Endothelial cell of umbilical vein (primary cell): ENCODE data around the gene SDHB. TPM values are rescaled to one million over a fixed set of nuclear protein-coding genes. Genes with fewer than 3 reads are reported as not detected.

Experiments used
- BruUV-seq: library from RNA; stranded (reverse); fragments of 400-500 nt; replicated peaks from 2 replicates; lab custom pipeline; 2021; lab: Mats Ljungman, UMichigan
- CTCF ChIA-PET: fragments of 300-600, 350-600 bp; sonication (Branson Sonifier 250); formaldehyde crosslinking; loops from one replicate; lab custom pipeline; 2021; ENCODE audit warnings: antibody characterized with exemption, inconsistent platforms; lab: Charles Lee
- POLR2A ChIA-PET: fragments of 300-600, 350-600 bp; sonication (Branson Sonifier 250); formaldehyde crosslinking; loops from one replicate; lab custom pipeline; 2021; ENCODE audit warnings: antibody characterized with exemption, inconsistent platforms; lab: Charles Lee
- DNase-seq: peaks from one replicate; pipeline ENCODE4 v3.0.0-alpha.2; 2011; ENCODE audit warnings: low read depth, low spot score
- FAIRE-seq: peaks from 2 replicates; lab custom pipeline; 2011; peaks lifted over from hg19 to GRCh38; lab: Jason Lieb, UNC
- H2AFZ ChIP-seq: 2 replicates; pipeline ENCODE4 v1.6.0; 2012; ENCODE audit warnings: low read depth, low read length, control low read depth, inconsistent platforms
- H3K27ac ChIP-seq: 2 replicates; pipeline ENCODE4 v1.5.1; 2011; ENCODE audit warnings: low read depth, mild to moderate bottlenecking, control low read depth, low read length, moderate library complexity; ENCODE audit not compliant: insufficient read depth
- H3K27me3 ChIP-seq, 2 experiments: 2 replicates each; pipeline versions ENCODE4 v1.6.0 to v1.6.1; 2011; ENCODE audit warnings: low read length in 2 of 2, mixed read lengths in 1 of 2; ENCODE audit not compliant: control insufficient read depth in 2 of 2, insufficient read depth in 2 of 2
- H3K36me3 ChIP-seq, 2 experiments: 2 replicates in 1 of 2; 3 replicates in 1 of 2; pipeline ENCODE4 v1.5.1; 2011; ENCODE audit warnings: low read length in 2 of 2, mild to moderate bottlenecking in 1 of 2, moderate library complexity in 1 of 2; ENCODE audit not compliant: control insufficient read depth in 2 of 2, insufficient read depth in 2 of 2; ENCODE audit errors: extremely low read depth in 1 of 2
- H3K4me1 ChIP-seq: 3 replicates; pipeline ENCODE4 v1.5.1; 2011; ENCODE audit warnings: mild to moderate bottlenecking, low read length; ENCODE audit not compliant: control insufficient read depth, insufficient read depth; ENCODE audit errors: extremely low read depth
- H3K4me2 ChIP-seq: 2 replicates; pipeline ENCODE4 v1.6.1; 2011; ENCODE audit warnings: low read length, control low read depth, mixed read lengths; ENCODE audit not compliant: insufficient read depth
- H3K4me3 ChIP-seq, 3 experiments: fragments of 200-600 bp in 1 of 3; sonication (generic), shearing (Covaris generic) in 1 of 3; replicated peaks in 1 of 3; 2 replicates each; pipeline ENCODE4 v1.5.1; 2011 to 2016; ENCODE audit warnings: control low read depth in 3 of 3, low read length in 3 of 3, mild to moderate bottlenecking in 2 of 3, inconsistent platforms in 1 of 3, low read depth in 1 of 3, moderate library complexity in 1 of 3; ENCODE audit not compliant: insufficient read depth in 1 of 3
- H3K79me2 ChIP-seq: 2 replicates; pipeline ENCODE4 v1.6.0; 2012; ENCODE audit warnings: low read length, inconsistent platforms; ENCODE audit not compliant: control insufficient read depth, insufficient read depth
- H3K9ac ChIP-seq: replicated peaks from 2 replicates; pipeline ENCODE3; 2011; ENCODE audit warnings: low read length, control low read depth; ENCODE audit not compliant: insufficient read depth; ENCODE audit errors: extremely low read depth
- H3K9me1 ChIP-seq: replicated peaks from 3 replicates; pipeline ENCODE4 v1.6.0; 2011; ENCODE audit warnings: mild to moderate bottlenecking, low read length; ENCODE audit not compliant: control insufficient read depth, insufficient read depth; ENCODE audit errors: extremely low read depth
- H3K9me3 ChIP-seq: replicated peaks from 2 replicates; pipeline ENCODE4 v1.5.1; 2012; ENCODE audit warnings: low read length, inconsistent platforms; ENCODE audit not compliant: control insufficient read depth, insufficient read depth
- H4K20me1 ChIP-seq: replicated peaks from 2 replicates; pipeline ENCODE3; 2011; ENCODE audit warnings: mild to moderate bottlenecking, low read length; ENCODE audit not compliant: control insufficient read depth, insufficient read depth; ENCODE audit errors: extremely low read depth
- EZH2 ChIP-seq: IDR thresholded peaks from 2 replicates; pipeline ENCODE4 v1.6.1; 2012; ENCODE audit warnings: borderline replicate concordance, low read depth, mild to moderate bottlenecking, moderate library complexity, low read length, inconsistent platforms; ENCODE audit not compliant: severe bottlenecking
- FOS ChIP-seq: IDR thresholded peaks from 2 replicates; pipeline ENCODE4 v1.6.1; 2011; ENCODE audit warnings: mild to moderate bottlenecking, low read length, moderate library complexity, borderline replicate concordance; ENCODE audit not compliant: insufficient read depth
- GATA2 ChIP-seq: IDR thresholded peaks from 2 replicates; pipeline ENCODE4 v1.7.0; 2011; ENCODE audit warnings: low read depth, mild to moderate bottlenecking, moderate library complexity, mixed read lengths, low read length; ENCODE audit not compliant: insufficient read length, insufficient read depth
- JUN ChIP-seq: IDR thresholded peaks from 2 replicates; pipeline ENCODE4 v1.6.1; 2011; ENCODE audit warnings: borderline replicate concordance, low read depth; ENCODE audit not compliant: insufficient read length, insufficient read depth
- MYC ChIP-seq: IDR thresholded peaks from one replicate; pipeline ENCODE4 v1.6.1; 2011; ENCODE audit warnings: mild to moderate bottlenecking, low read depth, low read length
- POLR2A ChIP-seq: IDR thresholded peaks from 2 replicates; pipeline ENCODE4 v1.6.1; 2012; ENCODE audit warnings: low read depth, mild to moderate bottlenecking, control low read depth, low read length
- POLR2AphosphoS5 ChIP-seq: IDR thresholded peaks from 2 replicates; pipeline ENCODE4 v1.6.1; 2012; ENCODE audit warnings: low read depth, mild to moderate bottlenecking, control low read depth, low read length, moderate library complexity; ENCODE audit not compliant: insufficient read depth
- dilution Hi-C: fragments of 300-500 bp; cut with MboI; formaldehyde crosslinking; loops from one replicate; pipeline ENCODE4 v1.15.0; 2019; ENCODE audit warnings: low sequenced_read_pairs; ENCODE audit not compliant: extremely low pct_ligation_motif_present
- intact Hi-C: fragments of 100-400 bp; cut with micrococcal nuclease; formaldehyde crosslinking; loops from one replicate; pipeline ENCODE4 v1.10.0; 2022
- polyA plus RNA-seq, 4 experiments: library from polyadenylated mRNA; depleted of rRNA in 3 of 4; stranded (reverse) in 3 of 4; unstranded in 1 of 4; fragments of >200 nt; gene quantifications; 2 replicates each; pipeline versions ENCODE4 v1.2.1 to v1.2.3, GENCODE V29; 2011 to 2012; ENCODE audit warnings: missing spikeins in 1 of 4
- total RNA-seq: library from RNA; stranded (reverse); gene quantifications from 2 replicates; pipeline ENCODE4 v1.2.3, GENCODE V29; 2021
- TF ChIP-seq, protein P1 (sequence below): IDR thresholded peaks from 2 replicates; pipeline ENCODE4 v1.6.1; 2011; ENCODE audit not compliant: insufficient read depth, insufficient read length
- TF ChIP-seq, protein P2 (sequence below), 2 donors: IDR thresholded peaks; 1 replicate in 1 of 2; 2 replicates in 1 of 2; pipeline ENCODE4 v1.5.1; 2011; ENCODE audit warnings: low read length in 2 of 2, mild to moderate bottlenecking in 2 of 2, moderate library complexity in 2 of 2, control low read depth in 1 of 2, inconsistent platforms in 1 of 2, low read depth in 1 of 2; ENCODE audit not compliant: insufficient read depth in 1 of 2; ENCODE audit errors: extremely low read depth in 1 of 2

The SDHB gene
- total and polyA plus RNA-seq, 2 donors (not counting 3 experiments of a cell fraction or from before 2014, with no cell fraction given): 96.2 to 98.1 TPM

DNA sequence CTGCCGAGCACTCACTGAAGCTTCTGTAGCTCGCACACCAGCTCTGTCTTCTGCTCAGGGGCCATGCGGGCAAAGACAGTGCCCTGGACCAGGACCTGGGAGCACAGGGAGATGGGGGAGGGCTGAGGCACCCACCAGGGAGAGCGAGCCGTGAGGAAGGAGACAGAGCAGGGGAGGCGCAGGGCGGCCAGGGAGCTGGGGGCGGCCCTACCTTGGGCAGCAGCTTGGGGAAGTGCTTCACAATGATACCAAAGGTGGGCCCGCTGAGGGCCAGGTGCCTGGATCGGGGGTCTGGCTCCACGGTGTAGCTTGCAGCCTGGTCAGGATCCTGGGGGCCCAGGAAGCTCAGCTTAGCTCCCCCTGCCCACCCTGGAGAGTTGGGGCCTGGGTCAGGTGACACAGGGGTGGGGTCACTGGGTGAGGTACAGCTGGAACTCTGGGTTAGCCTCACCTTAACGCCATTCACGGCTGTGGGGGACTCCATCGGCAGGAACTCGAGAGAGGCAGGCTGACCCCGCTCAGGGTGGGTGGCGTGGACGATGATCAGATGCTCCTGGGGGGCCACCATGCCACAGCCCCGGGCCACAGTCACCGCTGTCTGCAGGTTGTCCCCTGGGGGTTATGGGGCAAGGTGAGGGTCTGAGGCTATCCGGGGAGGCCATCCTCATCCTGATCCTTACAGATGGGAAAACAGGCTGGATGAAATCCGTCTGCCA, 64.0 kb downstream of the SDHB start:
- no peak overlapping the region for H3K9ac ChIP-seq
- no TSS peak for BruUV-seq
- H4K20me1 ChIP-seq: no peaks in the 10 kb centered on the region
- peaks cover 4% of the 10 kb centered on the region for H3K4me1 ChIP-seq
- dilution Hi-C loops (no loop called here), intact Hi-C loops (no loop called here)
- POLR2A ChIA-PET: no interaction called here
- no peaks in the 10 kb centered on the region for H3K27me3 ChIP-seq
- no peak overlapping the region for H3K4me3 ChIP-seq
- no peaks in the 10 kb centered on the region for H3K9me3 ChIP-seq
- FAIRE-seq (no peak), DNase-seq (no peak)
- CTCF ChIA-PET: interaction anchor here (0.6 to 4.0 kb wide), 3 partner anchors 11 to 234 kb away, joined by 3 to 20 read pairs (median 3); no protein-coding TSS in a partner anchor
- no peak overlapping the region for H3K27ac ChIP-seq
- no peak overlapping the region for H3K4me2 ChIP-seq
- H3K9me1 ChIP-seq: no peaks in the 10 kb centered on the region
- TF ChIP-seq, protein P1, sequence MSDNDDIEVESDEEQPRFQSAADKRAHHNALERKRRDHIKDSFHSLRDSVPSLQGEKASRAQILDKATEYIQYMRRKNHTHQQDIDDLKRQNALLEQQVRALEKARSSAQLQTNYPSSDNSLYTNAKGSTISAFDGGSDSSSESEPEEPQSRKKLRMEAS: no peak
- no peak for TF ChIP-seq GATA2
- no peak for TF ChIP-seq EZH2
- H3K36me3 ChIP-seq: peaks cover 0 to 20% of the 10 kb centered on the region in 2 experiments
- no peak overlapping the region for H2AFZ ChIP-seq
- no peaks in the 10 kb centered on the region for H3K79me2 ChIP-seq

DNA sequence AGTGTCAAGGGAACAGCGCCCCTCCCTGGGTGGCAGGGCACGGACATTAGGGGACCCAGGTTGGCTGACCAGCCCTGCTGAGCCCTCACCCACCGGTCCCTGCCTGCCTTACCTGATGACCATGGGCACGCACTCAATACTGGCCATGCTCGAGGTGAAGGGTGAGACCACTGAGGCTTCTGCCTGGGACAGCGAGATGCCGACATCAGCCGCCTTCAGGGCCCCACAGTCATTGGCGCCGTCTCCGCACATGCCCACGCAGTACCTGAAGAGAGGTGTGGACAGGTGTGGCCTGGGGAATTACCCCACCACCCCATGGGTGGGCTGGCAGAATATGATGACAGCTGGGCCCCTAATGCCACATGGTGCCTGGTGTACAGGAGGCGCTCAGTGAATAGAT, 65.6 kb downstream of the SDHB start:
- intact Hi-C loops: no loop called here
- BruUV-seq: no TSS peak
- Histone ChIP-seq H3K4me3 (no peak overlapping the region), H3K4me2 (no peak overlapping the region), H3K36me3 (peaks cover 0 to 20% of the 10 kb centered on the region in 2 experiments), H4K20me1 (no peaks in the 10 kb centered on the region), H3K27ac (no peak overlapping the region), H2AFZ (no peak overlapping the region), H3K4me1 (peaks cover 10% of the 10 kb centered on the region), H3K9me3 (no peaks in the 10 kb centered on the region), H3K9ac (no peak overlapping the region), H3K27me3 (no peaks in the 10 kb centered on the region), H3K79me2 (no peaks in the 10 kb centered on the region), H3K9me1 (no peaks in the 10 kb centered on the region)
- FAIRE-seq: no peak
- ChIA-PET CTCF (interaction anchor here (0.9 to 4.0 kb wide), 6 partner anchors 9 to 673 kb away, joined by 3 to 20 read pairs (median 4); no protein-coding TSS in a partner anchor), POLR2A (no interaction called here)
- dilution Hi-C loops: no loop called here
- TF ChIP-seq GATA2 (no peak), FOS (no peak), JUN (no peak), POLR2A (no peak), MYC (no peak), POLR2AphosphoS5 (no peak), EZH2 (no peak)
- TF ChIP-seq, protein P2, sequence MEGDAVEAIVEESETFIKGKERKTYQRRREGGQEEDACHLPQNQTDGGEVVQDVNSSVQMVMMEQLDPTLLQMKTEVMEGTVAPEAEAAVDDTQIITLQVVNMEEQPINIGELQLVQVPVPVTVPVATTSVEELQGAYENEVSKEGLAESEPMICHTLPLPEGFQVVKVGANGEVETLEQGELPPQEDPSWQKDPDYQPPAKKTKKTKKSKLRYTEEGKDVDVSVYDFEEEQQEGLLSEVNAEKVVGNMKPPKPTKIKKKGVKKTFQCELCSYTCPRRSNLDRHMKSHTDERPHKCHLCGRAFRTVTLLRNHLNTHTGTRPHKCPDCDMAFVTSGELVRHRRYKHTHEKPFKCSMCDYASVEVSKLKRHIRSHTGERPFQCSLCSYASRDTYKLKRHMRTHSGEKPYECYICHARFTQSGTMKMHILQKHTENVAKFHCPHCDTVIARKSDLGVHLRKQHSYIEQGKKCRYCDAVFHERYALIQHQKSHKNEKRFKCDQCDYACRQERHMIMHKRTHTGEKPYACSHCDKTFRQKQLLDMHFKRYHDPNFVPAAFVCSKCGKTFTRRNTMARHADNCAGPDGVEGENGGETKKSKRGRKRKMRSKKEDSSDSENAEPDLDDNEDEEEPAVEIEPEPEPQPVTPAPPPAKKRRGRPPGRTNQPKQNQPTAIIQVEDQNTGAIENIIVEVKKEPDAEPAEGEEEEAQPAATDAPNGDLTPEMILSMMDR (IDR thresholded peaks at IDR 0.05; ENCODE audit: extremely low read depth in 1 of 2, insufficient read depth in 1 of 2, low read depth in 1 of 2, low read length in 2 of 2): no peak
- TF ChIP-seq, protein P1: no peak
- DNase-seq: no peak
